ENCODE data around the gene DDX56. TPM values are rescaled to one million over a fixed set of nuclear protein-coding genes. Genes with fewer than 3 reads are reported as not detected.
A peak's percentile ranks its signal among the peaks of the same experiment; 100 is the strongest.

Gene DDX56
- polyA plus RNA-seq, 1 donor (not counting 4 experiments of a cell fraction or from before 2014, with no cell fraction given) = 79.9 TPM

DNA sequence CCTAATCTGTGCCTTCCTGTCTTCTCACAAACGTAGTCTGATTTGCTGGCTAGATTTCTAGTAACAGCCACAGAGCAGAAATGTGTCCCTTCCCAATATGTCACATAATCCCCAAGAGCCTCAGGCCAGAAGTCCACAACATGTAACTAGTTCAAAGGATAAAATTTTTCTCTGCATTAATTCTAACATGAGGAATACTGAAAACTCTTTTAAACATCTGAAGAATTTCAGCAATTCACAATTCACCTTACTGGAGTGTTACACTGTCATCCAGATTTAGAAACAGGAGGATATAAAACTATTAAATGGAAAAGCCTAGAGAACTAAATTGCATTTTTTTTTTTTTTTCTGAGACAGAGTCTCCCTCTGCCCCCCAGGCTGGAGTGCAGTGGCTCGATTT is 2.5 kb upstream of the DDX56 start:
- DNase-seq (ENCODE audit: low read depth, low spot score) (no peak), FAIRE-seq (no peak)
- dilution Hi-C loops (cut with MboI; ENCODE audit: extremely low pct_ligation_motif_present, low sequenced_read_pairs) = no loop called here
- Histone ChIP-seq H3K9me3 (ENCODE audit: control insufficient read depth, low read depth, low read length) (no peaks in the 10 kb centered on the region), H2AFZ (ENCODE audit: control insufficient read depth, low read length) (no peak overlapping the region), H3K9ac (ENCODE audit: control insufficient read depth, extremely low read depth, insufficient read depth, low read length) (no peak overlapping the region), H3K4me1 (ENCODE audit: control insufficient read depth, extremely low read depth, insufficient read depth, low read length) (peaks cover 20% of the 10 kb centered on the region), H3K4me2 (ENCODE audit: control insufficient read depth, extremely low read depth, insufficient read depth, low read depth, low read length) (no peak overlapping the region), H3K27ac (ENCODE audit: control insufficient read depth, insufficient read depth, low read length) (no peak overlapping the region), H3K36me3 (ENCODE audit: control insufficient read depth in 2 of 2, extremely low read depth in 1 of 2, insufficient read depth in 2 of 2, low read length in 2 of 2) (peaks cover 21 to 42% of the 10 kb centered on the region in 2 experiments), H3K4me3 (ENCODE audit: control insufficient read depth in 2 of 3, extremely low read depth in 1 of 3, insufficient read depth in 2 of 3, low read depth in 1 of 3, low read length in 3 of 3) (no peak overlapping the region), H3K27me3 (ENCODE audit: control insufficient read depth, extremely low read depth, insufficient read depth, low read length) (no peaks in the 10 kb centered on the region), H3K79me2 (ENCODE audit: control insufficient read depth, insufficient read depth, low read length) (peaks cover 64% of the 10 kb centered on the region), H4K20me1 (ENCODE audit: control insufficient read depth, extremely low read depth, insufficient read depth, low read length) (no peaks in the 10 kb centered on the region), H3K9me1 (ENCODE audit: control insufficient read depth, extremely low read depth, insufficient read depth, low read length) (no peaks in the 10 kb centered on the region)
- no peak for TF ChIP-seq CTCF (optimal IDR thresholded peaks at IDR 0.05 in 1 of 3, IDR thresholded peaks at IDR 0.05 in 1 of 3, conservative IDR thresholded peaks at IDR 0.05 in 1 of 3; ENCODE audit: extremely low read depth in 1 of 3, insufficient read depth in 2 of 3, low read length in 3 of 3)
- no peak for TF ChIP-seq EZH2 (IDR thresholded peaks at IDR 0.05; ENCODE audit: low read length)

DNA sequence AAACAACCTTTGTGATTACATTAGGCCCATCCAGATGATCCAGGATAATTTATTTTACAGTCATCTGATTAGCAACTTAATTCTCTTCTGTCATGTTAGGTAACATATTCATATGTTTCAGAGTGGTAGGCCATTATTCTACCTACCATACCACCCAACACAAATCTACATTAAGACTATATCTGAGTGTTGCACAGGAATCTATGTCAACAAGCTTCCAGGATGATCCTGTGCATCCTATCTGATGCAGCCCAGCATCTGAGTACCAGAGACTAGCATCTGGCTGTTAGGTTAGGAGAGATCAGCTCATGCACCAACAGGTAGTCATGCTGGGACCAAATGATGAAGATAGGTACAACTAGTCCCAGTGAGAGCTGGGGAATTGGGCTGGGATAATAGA is 1.3 kb upstream of the DDX56 start:
- Histone ChIP-seq H3K9me3 (ENCODE audit: control insufficient read depth, low read depth, low read length) (no peaks in the 10 kb centered on the region), H3K9ac (ENCODE audit: control insufficient read depth, extremely low read depth, insufficient read depth, low read length) (no peak overlapping the region), H4K20me1 (ENCODE audit: control insufficient read depth, extremely low read depth, insufficient read depth, low read length) (no peaks in the 10 kb centered on the region), H2AFZ (ENCODE audit: control insufficient read depth, low read length) (no peak overlapping the region), H3K4me1 (ENCODE audit: control insufficient read depth, extremely low read depth, insufficient read depth, low read length) (peaks cover 12% of the 10 kb centered on the region), H3K27ac (ENCODE audit: control insufficient read depth, insufficient read depth, low read length) (no peak overlapping the region), H3K4me2 (ENCODE audit: control insufficient read depth, extremely low read depth, insufficient read depth, low read depth, low read length) (peak overlapping the region; percentile 88), H3K79me2 (ENCODE audit: control insufficient read depth, insufficient read depth, low read length) (peaks cover 58% of the 10 kb centered on the region), H3K4me3 (ENCODE audit: control insufficient read depth in 2 of 3, extremely low read depth in 1 of 3, insufficient read depth in 2 of 3, low read depth in 1 of 3, low read length in 3 of 3) (no peak overlapping the region), H3K9me1 (ENCODE audit: control insufficient read depth, extremely low read depth, insufficient read depth, low read length) (no peaks in the 10 kb centered on the region), H3K27me3 (ENCODE audit: control insufficient read depth, extremely low read depth, insufficient read depth, low read length) (no peaks in the 10 kb centered on the region), H3K36me3 (ENCODE audit: control insufficient read depth in 2 of 2, extremely low read depth in 1 of 2, insufficient read depth in 2 of 2, low read length in 2 of 2) (peaks cover 28 to 49% of the 10 kb centered on the region in 2 experiments)
- DNase-seq (ENCODE audit: low read depth, low spot score) (no peak), FAIRE-seq (no peak)
- dilution Hi-C loops (cut with MboI; ENCODE audit: extremely low pct_ligation_motif_present, low sequenced_read_pairs) = no loop called here
- TF ChIP-seq CTCF (optimal IDR thresholded peaks at IDR 0.05 in 1 of 3, IDR thresholded peaks at IDR 0.05 in 1 of 3, conservative IDR thresholded peaks at IDR 0.05 in 1 of 3; ENCODE audit: extremely low read depth in 1 of 3, insufficient read depth in 2 of 3, low read length in 3 of 3) = no peak
- TF ChIP-seq EZH2 (IDR thresholded peaks at IDR 0.05; ENCODE audit: low read length) = no peak
